Stimulated activated CD4-positive, alpha-beta T cell treated with anti-CD3 and anti-CD28 coated beads, Interleukin-2, amount 100 ng/mL, for 24 hours (primary cell): Measurements from ENCODE around the gene INSRR.

Experiments used
- DNase-seq, 2 donors: peaks; one replicate each; pipeline ENCODE4 v3.0.0-alpha.2; 2020

Gene INSRR

DNA sequence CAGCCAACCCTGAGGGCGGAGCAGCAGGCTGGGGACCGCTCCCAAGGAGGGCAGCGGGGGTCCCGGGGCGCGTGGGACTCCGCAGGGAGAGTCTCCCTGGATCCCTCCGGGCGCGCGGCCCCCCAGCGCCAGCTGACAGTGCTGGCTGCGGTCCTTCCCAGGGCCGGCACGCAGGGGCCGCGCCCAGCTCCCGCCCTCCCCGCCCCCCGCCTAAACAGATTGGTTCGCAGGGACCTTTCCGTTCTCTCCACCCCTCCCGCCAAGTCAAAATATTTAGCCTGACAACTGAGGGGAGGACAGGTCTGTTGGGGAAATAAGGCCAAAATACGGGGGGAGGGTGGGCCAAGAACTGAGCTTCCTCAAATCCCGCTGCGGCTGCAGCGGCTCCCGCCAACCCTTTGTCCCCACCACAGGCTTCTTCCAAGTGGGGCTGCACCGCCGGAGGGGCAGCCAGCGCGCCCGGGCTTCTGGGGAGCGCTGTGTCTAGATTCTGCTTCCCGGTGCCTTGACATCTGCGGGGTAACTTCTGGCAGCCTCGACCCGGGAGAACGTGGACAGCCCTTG is at the start of gene INSRR:
INSRR (minus strand) TSS at position 159 of the 564 bp plus-strand sequence. CDS start 496 bp downstream, outside the sequence.
- DNase-seq = no peak

DNA sequence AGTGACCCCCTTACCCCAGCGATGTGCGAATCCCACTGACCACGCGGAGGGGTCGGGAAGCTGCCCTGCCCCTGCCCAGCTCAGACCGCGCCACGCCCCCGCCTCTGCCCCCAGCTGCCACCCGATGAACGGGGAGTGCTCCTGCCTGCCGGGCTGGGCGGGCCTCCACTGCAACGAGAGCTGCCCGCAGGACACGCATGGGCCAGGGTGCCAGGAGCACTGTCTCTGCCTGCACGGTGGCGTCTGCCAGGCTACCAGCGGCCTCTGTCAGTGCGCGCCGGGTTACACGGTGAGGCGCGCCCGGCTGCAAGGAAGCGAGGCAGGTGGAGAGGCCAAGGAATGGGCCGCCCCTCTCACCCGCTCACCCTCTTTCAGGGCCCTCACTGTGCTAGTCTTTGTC is 49.6 kb upstream of the INSRR start:
- no peak for DNase-seq

DNA sequence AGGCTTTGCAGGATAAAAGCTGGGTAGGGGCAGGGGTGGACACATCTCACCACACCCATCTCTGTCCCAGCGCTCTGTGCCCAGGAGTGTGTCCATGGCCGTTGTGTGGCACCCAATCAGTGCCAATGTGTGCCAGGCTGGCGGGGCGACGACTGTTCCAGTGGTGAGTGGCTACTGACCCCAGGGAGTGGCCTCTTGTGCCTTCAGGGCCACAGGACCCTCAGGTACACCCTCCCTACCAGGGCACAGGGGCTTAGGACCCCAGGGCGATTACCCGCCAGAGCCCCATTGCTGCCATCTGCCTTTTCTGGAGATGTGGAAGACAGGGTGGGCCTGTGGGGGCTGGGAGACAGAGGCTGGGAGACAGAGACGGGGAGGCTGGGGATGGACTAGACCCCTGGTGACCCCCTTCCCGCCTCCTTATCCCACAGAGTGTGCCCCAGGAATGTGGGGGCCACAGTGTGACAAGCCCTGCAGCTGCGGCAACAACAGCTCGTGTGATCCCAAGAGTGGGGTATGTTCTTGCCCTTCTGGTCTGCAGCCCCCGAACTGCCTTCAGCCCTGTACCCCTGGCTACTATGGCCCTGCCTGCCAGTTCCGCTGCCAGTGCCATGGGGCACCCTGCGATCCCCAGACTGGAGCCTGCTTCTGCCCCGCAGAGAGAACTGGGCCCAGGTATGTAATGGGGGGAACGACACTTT is 47.4 kb upstream of the INSRR start:
- no peak for DNase-seq

DNA sequence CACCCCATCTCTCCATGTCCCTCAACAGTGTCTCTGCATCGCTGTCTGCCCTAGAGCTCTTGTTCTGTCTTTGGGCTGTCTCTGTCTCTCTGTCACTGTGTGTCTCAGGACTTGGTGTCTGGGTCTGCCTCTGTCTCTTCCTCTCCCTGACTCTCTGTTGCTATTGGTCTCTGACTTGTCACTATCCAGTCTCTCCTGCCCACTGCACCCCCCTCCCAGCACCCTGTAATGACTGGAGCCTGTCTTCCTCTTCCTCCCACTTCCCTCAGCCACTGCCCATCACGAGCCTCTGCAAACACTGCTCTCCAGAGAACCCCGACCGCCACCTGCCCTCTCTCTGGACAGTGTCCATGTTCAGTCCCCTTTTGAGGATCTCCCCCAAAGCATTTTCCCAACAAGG is 46.7 kb upstream of the INSRR start:
- DNase-seq = no peak

DNA sequence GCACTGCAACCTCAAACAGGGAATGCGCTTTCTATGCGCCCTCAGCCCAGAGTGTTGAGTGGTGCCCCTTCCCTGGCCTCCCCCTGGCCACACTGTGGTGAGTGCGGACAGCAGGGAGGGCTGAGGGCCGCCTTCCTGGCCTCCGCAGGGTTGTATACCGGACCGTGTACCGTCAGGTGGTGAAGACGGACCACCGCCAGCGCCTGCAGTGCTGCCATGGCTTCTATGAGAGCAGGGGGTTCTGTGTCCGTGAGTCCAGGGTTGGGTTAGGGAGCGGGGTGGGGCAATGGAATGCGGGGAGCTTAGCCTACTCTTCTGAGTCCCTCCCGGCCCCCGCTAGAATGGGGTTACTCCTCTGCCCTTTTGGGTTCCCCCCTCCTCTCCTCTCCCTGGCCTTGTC is 46.3 kb upstream of the INSRR start:
- no peak for DNase-seq

DNA sequence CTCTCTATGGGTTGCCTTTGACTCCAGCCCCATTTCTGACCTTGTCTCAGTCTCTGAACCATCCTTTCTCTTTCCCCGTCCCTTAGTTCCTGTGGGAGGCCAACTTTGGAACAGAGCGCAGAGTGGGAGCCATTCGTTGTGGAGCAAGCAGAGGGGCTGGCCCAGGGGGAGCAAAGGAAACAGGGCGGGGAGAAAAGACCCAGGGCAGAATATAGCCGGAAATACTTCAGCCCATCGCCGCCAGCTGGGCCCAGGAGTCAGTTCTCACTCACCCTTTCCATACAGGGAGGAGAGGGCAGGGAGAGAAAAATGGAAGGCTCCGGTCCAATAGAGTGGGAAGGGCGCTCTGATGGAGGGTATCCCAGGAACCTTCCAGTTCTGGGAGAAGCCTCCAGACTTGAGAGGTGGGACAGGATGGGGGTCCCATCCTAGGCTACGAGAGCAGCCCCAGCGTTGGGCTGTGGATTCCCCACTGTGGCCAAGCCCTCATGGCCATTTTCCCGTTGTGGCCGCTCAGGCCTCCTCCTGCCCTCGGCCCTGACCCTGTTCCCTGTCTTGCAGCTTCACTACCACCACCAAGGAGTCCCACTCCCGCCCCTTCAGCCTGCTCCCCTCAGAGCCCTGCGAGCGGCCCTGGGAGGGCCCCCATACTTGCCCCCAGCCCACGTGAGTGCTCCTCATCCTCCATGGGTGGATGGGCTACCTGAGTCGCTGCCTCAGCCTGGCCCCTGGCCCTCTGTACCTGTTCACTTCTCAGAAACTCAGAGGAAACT is 45.5 kb upstream of the INSRR start:
- no peak for DNase-seq

DNA sequence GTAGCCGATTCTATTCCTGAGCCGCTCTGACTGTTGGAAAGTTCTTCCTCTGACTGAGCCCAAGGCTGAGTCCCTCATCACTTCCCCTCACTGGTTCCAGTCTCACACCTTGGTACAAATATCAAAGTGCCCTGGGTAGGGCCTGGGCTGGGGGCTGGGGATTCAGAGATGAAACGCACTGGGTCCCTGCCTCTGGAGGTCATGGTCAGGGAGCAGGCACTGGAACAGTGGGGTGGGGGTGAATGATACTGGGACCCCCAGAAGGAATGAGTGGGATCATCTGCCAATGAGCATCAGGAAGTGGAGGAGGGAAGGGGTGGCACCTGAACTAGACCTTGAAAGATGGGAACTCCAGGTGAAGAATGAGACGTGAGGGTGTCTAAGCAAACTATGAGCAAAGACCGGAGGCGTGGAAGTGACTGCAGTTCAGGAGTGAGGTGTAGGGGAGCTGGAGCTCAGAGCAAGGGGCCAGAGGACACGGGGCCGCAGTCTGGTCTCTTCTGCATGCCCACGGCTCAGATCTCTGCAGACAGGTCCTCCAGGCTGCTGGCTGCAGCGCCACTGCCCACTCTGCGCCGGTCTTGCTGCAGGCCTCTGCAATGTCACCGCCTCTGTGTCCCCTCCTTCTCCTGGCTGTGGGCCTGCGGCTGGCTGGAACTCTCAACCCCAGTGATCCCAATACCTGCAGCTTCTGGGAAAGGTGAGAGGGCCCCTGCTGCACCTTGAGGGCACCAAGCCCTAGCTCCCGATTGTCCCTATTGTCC is 44.6 kb upstream of the INSRR start:
- DNase-seq = no peak

DNA sequence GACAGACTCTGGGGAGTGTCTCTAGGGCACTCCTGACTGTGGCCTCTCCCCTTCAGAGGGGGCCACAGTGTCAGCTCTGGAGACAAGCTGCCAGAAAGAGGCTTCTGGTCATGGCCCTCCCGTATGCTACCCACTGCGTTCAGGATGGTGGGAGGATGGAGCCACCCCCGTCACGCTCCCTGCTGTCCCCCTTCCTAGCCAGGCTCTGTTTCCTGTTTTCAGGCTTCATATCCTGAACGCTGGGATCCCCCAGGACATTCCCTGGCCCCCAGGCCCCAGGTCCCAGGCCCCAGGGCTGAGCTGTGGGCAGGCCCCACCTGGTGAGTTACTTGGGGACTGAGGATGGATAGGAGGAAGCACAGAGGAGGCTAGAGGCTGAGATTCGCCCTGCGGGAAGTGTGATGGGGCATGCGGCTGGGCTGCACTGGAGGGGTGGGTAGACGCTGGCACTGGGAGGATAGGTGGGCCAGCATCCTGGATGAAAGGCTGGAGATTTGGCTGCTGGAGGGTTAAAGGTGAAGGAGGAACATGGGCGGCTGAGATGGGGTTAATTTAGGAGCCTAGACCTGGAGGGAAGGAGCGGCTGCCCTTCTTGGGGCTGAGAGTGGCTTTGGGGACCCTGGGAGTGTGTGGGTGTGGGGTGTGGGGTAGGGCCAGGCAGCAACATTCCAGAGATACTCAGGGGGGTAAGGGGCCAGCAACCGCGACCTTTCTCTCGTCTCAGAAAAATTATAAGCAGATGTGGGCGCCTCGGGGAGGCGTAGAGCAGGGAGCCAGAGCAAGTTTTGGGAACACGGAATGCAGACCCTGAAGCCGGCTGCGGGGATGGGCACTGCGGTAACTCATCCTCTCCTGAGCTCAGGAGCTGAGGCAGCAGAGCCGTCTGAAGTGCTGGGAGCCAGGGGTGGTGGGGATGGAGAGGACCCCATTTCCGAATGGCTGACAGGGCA is 43.3 kb upstream of the INSRR start:
- no peak for DNase-seq

DNA sequence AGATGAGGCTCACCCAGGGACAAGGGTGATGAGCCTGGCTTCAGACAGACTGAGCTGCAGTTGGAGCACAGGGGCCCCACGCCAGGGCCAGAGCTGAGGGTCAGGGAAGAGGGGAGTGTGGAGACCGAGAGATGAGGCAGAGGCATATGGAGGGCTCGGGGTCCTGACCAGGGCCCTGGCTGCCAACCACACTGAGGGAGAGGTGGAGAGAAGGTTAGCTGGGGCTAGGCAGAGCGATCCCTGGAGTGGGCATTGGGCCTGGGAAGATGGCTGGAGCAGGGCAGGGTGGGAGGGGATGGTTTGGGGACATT is 42.6 kb upstream of the INSRR start:
- DNase-seq = no peak

DNA sequence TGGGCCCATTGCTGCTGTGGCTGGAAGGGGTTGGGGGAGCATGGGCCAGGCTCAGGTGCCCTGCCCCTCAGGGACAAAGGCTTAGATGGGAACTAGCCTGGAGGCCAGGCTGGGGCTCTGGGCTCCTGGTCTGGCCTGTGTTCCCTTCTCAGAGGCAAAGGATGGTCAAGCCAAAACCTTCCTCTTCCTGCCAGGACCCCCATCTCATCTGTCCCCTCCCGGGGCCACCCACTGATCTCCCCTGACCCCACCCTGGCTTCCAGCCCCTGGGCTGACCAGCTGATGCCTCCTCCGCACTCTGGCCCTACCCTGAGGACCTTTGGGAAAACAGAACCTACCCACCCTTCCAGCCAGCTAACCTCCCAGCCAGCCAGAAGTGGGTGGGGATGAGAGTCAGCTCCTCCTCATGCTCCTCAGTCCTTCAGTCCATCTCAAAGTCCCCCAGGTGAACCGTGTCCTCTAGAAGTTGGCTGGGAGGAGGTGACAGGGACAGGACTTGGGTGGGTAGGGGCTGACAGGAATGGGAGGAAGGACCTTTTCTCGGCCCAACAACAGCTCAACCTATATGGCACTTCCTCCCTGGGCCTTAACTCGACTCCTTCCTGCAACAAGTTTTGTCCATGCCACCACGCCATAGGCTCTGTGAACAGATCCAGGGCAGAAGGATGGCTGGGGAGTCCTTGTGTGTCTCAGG is 42.1 kb upstream of the INSRR start:
- no peak for DNase-seq

DNA sequence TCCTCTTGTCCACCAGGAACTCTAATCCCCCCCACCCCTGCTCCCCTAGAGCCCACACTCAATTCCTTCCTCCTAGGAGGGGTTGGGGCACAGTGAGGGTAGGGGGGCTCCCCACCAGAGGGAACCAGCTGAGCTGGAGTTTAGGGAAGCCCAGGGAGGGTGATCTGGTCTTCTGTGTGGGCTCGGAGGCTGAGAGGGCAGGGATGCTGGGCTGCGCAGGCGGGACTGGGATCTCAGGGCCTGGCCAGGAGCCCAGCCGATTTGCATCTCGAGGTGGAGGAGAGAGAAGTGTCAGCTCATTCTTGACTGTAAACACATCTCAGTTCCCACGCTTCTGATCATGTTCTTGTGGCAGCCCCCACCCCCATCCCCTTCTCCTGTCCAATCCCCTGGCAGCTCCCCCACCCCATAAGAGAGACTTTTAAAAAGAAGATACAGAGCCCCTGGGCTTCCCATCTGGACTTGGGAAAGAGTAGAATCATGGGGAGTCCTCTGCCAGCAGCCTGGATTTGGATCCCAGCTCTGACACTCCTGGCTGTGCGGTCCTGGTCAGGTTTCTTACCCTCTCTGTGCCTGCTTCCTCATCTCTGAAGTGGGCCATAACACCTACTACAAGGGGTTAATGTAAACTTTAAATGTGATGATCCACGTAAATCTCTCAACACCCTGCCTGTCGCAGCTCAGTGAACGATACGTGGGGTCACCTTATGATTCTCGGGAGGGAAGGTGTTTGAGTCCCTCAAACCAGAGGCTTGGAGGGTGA is 41.2 kb upstream of the INSRR start:
- no peak for DNase-seq

DNA sequence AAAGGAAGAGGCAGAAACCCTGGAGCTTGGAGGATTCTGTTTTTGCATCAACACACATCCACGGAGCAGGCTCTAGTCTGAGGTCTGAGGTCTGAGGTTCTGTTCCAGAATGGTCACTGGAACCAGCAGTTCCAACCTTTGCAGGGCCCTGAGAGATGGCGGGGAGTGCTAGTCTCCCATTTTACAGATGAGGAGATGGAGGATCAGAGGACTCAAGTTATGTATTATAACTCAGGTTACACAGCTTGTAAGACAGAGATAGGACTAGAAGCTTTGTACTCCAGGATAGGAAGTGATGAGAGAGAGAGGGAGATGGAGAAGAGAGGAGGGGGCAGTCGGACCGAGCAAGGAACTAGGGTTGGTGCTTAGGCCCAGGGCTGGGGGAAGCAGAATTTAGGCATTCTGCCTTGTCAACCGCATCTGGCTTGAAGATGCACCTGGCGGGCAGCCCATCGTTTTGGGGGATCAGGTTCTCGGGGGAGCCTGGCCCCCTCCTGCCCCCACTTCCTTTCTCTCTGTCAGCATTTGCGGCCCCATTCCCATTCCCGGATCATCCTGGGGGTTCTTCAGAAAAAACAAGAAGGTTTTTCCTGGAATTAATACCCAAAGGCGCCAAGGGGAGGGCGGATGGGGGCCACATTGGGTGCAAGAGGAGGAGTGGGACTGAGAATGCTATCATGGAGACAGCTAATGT is 40.2 kb upstream of the INSRR start:
- no peak for DNase-seq

DNA sequence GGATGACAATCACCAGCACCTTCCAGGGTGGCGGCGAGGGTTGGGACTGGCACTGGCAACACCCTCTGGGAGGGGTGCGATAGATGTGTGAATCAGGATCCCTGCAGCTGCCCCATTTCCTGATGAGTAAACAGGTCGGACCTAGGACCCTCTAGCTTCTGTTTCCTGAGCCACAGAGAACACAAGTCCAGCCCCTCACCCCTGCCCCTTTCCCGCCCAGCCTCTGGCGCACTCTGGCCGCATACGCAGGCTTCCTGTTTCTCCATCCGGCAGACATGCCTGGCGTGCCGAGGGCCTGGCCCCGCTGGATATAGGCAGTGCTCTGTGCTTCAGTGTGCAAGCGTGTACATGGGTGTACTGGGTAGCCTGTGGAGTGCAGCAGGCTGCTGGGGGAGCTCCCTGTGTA is 39.2 kb upstream of the INSRR start:
- no peak for DNase-seq

DNA sequence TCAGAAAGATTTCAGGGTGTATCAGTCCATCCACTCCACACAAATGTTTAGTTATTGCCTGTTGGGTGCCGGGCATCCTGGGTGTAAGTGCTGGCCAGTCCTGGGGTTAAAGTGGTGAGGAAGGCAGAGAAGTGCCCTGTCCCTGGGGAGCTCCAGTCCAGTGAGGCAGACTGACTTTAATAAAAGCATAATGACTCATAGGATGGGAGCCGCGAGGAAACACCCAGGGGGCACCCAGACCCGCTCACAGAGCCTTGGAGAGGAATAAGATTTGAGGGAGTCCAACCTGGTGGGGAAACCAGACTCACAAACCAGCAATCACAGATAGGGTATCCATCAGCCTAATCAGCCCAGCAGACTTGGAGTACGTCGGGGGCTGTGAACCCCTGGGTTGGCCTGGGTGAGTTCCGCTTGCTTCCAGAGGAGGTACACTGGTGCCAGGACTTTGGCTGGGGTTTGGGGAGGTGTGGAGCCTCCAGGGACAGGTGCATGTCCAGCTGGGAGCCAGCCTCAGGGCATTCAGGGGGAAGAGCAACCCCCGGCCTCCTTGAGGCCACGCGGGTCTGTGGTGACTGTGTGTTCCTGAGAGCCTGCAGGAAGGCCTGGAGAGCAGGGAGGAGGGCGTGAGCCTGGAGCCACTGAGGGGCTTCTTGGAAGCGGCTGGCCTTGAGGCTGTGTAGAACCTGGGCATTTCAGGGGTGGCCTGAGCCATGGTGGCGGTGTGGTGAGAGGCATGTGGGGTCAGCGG is 38.3 kb upstream of the INSRR start:
- DNase-seq = no peak

DNA sequence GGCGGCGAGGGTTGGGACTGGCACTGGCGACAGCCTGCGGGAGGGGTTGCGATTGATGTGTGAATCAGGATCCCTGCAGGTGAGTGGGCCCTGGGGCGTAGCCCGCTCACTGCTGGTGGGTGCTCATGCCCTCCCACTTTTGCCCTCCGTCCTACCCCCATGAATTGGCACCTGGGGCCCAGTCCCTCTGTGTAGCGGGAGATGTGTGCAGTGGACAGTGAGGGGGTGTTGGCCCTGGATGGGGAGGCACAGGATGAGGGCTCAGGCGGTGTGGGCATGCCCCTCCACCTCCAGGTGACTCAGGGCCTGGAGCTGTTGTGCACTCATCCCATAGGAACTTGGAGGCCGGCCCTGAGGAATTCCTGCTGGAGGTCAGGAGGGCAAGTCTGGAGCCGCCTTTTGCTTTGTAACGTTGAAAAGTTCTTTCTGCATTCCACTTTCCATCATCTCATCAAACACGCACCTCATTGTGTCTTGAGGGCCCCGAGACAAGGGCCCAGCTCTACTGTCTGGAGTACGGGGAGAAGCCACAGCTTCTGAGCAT is 37.6 kb upstream of the INSRR start:
- no peak for DNase-seq

DNA sequence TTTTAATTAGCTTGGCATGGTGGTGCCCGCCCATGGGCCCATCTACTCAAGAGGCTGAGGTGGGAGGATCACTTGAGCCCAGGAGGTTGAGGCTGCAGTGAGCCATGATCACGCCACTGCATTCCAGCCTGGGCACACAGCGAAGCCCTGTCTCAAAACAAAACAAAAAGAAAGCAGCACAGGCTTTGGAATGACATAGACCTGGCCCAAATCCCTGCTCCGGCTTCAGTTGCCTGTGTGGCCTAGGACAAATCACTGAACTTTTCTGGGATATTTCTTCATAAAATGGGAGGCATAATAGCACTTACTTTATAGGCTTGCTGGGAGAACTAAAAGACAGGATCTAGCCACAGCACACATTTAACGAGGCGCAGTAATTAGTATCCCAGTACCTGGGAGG is 37.0 kb upstream of the INSRR start:
- no peak for DNase-seq

DNA sequence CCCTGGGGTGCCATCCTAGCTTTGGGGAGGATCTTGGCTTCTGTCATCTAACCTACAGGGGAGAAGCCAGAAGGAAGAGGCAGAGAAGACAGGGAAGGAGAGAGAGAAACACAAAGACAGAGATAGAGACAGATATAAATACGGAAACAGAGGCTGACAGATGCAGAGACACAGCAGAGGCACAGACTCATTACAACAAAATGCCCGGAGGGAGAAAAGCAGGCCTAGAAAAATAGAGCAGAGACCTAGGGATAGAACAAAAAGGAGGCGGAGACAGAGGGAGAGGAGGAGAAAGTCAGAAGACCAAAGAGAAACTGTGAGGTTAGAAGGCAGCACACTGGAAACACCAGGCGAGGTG is 36.5 kb upstream of the INSRR start:
- DNase-seq = no peak

DNA sequence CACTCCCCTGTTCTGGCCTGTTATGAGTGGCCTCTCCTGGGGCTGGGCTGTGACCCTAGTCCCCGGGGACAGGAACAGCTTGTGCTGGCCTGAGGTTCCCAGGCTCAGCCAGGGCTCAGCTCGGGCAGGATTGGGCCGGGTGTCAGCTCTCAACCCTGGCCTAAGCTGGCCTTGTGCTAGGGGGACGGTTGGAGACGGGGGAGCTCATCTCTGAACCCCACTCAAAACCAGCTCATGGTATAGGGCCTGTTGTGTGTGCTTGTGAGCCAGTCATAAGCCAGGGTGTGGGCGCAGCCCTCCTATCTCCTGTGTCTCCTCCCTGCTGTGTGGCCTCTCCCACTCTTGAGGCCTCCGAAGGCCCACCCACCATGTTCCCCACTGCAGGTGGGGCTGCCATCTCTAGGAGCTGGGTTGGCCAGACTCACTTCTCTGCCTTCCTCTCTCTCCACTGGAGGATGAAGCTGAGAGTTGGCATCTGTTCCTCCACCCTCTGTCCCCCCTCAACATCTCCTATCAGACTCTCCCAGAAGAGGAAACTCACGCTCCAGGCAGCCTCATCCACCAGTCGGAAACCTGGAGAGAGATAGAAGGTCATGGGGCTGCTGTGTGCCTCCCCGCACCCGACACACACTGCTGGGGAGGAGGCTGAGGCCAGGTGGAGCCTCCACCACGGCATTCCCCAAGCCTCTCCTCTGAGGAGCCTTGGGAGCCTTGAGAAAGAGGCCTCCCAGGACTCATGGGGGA is 36.0 kb upstream of the INSRR start:
- DNase-seq = no peak

DNA sequence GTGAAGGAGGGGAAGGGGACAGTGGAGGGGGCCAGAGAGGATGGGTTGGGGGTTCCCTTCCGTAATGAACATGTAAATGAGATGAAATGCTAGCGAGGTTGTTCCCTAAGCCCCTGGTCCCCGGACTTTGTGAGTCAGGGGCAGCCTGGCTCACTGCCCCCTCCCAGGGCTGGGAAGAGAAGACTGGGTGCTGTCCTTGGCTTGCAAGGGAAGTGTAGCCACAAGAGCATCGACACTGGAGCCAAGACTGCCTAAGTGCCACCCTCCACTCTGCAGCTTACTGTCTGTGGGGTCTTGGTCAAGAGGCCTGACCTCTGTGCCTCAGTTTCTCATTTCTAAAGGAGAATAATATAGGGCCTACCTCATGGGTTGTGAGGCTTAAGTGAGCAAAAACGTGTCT is 35.1 kb upstream of the INSRR start:
- no peak for DNase-seq
